Hematopoietic multipotent progenitor cell treated with erythropoietin and hydrocortisone succinate and interleukin-3 and kit ligand, for 17 days (in vitro differentiated cells): ENCODE results near the gene C4orf54.

Experiments used
- DNase-seq: peaks from one replicate; pipeline ENCODE4 v3.0.0-alpha.2; 2015; ENCODE audit warnings: low spot score

Gene C4orf54

GRCh38 chr4:99651811-99652485 lies 5.7 kb downstream of the C4orf54 start:
- DNase-seq = no peak

GRCh38 chr4:99651016-99651769 lies 6.4 kb downstream of the C4orf54 start:
- no peak for DNase-seq

GRCh38 chr4:99649778-99650177 lies 7.8 kb downstream of the C4orf54 start:
- DNase-seq = no peak

- no peak for DNase-seq
Observed at GRCh38 chr4:99649208-99649607, 8.4 kb downstream of the C4orf54 start.

GRCh38 chr4:99648321-99648720 lies 9.3 kb downstream of the C4orf54 start:
- DNase-seq = no peak

DNA sequence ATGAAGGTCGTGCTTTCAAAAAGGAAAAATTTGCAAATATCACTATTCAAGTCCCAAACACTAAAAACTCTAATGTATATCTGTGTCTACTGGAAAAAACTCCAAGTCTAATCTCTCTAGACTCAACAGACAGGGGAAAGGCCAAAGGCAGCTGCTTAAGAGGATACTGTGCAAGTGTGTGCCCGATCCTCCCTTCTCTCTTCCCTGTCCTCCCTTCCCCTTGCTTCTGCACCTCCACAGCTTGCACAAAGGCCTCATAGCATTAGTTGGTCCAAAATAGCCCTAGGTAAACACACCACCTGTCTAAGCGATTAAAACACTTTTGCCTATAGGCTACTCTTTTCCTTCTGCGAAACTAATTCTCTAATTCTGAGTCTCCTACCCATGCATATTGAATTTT lies 10.6 kb downstream of the C4orf54 start:
- no peak for DNase-seq

DNA sequence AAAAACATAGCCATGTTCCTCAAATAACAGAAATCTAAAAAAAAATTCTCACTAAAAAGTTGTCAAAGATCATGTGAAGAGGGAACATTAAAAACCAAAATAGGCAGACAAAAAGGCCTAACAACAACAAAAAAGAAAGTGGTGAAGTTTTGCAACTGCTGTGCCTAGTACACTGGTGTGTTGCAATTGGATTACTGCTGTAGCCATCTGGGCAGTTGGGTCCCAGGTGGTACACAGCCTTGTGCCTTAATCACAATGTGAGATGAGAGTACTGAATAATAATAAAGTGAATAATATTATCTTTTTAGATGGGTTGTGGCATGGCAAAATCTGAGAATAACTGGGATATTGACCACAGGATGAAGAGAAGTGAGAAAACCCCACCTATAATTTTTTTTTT lies 12.0 kb downstream of the C4orf54 start:
- DNase-seq = no peak

- no peak for DNase-seq
Observed at GRCh38 chr4:99645036-99645435, 12.6 kb downstream of the C4orf54 start.

- DNase-seq = no peak
Observed at GRCh38 chr4:99644453-99644852, 13.2 kb downstream of the C4orf54 start.

GRCh38 chr4:99642725-99643489 lies 14.7 kb downstream of the C4orf54 start:
- DNase-seq = no peak

DNA sequence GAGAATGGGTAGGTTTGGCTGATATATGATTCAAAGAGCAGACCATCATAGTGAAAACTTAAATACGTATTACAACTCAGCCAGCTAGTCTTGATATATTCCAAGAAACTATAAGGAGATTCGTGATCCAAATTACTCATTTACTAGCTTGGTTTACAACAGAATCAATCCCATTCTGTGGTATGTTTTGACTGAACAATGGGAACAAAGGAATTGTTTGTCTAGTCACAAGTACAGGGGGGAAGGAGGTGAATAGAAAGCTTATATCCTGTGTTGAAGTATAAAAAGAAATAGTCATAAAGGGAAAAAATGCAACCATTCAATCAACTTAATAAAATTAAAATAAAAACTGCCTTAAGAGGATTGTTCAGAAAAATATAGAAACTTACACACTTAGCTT lies 17.0 kb downstream of the C4orf54 start:
- no peak for DNase-seq

DNA sequence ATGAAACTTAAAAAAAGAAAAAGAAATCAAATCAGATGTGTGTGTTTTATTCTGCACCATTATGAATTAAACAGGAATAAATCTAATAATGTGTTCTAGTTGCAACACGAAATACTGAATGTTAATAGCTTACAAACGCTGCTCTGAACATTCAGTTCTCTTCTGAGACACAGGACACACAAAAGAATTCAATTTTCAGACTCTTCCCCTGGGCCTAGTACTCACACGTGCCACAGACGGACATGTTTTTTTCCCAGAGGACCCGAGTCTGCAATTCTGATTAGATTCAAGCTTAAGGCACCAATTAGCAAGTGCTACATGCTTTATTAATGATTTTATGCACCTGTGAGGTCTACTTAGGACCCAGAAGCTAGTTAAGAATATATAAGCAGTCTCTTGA lies 20.5 kb downstream of the C4orf54 start:
- no peak for DNase-seq

- no peak for DNase-seq
Observed at GRCh38 chr4:99636422-99636821, 21.2 kb downstream of the C4orf54 start.

DNA sequence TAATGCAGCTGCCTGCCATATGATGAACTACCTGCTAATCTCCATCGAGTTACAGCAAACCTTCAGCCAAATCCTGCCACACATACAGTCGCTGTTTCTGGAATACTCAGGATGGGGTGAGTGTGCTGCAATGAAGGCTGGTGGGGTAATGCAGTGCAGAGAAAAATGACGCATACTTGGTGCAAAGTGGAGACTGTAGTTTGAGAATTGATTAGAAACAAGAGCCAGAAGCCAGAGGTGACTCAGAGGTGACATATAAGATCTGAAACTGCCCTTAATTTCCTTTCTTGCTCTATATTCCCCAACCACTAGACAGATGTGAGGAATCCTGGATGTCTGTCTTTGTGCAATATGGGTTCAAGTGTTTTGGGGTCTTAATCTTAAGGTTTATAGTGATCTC lies 22.0 kb downstream of the C4orf54 start:
- DNase-seq = no peak

- no peak for DNase-seq
Observed at GRCh38 chr4:99634742-99635360, 22.8 kb downstream of the C4orf54 start.

DNA sequence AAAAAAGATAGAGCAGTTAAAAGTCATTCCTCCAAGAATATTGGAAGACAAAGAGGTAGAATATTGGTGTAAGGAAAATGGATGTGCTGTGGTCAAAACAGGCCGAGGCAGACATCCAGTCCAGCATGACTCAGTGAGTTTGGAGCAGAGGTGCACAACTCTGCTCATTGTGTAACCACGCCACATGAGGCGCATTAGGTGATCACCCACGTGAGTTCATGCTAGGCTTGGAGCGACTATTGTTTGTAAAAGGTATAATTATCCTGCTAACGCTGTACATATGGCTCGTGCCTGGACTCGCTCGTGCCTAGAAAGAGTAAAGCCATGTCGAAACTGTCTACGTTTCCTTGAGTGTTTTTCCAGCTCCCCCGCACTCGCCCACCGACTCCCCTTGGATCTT lies 23.9 kb downstream of the C4orf54 start:
- DNase-seq = no peak

- DNase-seq = no peak
Observed at GRCh38 chr4:99630857-99631360, 26.7 kb downstream of the C4orf54 start.

DNA sequence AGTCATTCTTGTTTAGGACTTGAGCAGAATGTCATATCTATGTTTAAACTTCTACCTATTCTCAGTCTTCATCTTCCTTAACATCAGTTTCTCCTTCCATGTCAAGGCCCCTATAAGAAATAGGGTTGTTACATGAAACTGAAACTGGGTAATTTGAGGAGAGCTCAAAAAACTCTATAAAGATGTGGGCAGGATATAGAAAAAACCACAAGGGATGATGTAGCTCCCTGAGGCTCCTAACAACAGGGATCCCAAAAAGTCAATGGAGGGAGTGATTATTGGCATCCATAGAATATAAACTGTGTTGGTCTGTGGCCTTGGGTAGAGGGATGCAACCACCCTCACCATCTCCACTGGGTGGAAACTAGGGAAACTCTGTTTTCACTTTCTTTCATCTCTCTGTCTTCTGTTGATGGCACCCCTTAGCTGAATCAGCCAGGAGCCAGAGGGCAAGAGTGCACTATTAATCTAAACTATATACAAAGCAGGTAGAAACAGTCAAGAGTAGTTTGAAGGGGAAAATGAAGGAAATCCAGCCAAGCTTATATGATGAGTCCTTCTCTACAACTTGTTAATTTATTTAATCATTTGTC lies 27.6 kb downstream of the C4orf54 start:
- DNase-seq = no peak

DNA sequence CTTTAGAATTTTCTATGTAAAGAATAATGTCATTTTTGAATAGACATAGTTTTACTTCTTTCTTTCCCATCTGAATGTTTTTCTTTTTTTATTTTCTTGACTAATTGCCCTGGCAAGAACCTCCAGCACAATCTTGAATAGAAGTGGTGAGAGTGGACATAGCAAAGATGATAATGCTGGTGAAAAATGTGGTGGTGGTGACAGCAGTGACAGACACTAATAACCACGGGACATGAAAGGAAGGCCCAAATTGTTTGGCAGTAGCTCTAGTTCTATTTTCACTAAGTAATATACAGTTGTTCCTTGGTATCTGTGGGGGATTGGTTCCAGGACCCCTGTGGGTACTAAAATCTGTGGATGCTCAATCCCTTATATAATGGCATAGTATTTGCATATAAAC lies 29.6 kb downstream of the C4orf54 start:
- DNase-seq = no peak

GRCh38 chr4:99625369-99625768 lies 32.3 kb downstream of the C4orf54 start:
- no peak for DNase-seq

GRCh38 chr4:99624141-99624719 lies 33.4 kb downstream of the C4orf54 start:
- no peak for DNase-seq

DNA sequence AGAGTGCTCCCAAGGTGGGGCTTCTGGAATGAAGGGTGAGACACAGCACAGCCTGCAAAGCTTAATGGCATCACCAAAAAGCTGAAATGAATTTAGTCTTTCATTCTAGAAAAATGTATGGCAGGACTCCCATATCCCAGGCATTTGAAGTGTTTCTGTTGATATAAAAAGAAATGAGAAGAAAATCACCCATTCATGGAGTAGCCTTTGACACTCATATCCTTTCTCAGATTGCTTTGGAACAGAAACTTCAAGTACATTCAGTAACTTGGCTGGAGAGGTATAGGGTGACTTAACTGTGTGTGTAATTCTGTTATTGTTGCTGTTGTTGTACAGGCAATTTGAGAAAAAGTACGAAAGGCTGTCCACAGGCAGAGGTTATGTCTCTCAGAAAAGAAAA lies 35.3 kb downstream of the C4orf54 start:
- no peak for DNase-seq
